ENCODE measurements around the gene CACNA1G. TPM values are rescaled to one million over a fixed set of nuclear protein-coding genes. Genes with fewer than 3 reads are reported as not detected.

Gene CACNA1G
- total RNA-seq, 2 experiments from 2014 or later = 0.06 to 0.10 TPM

DNA sequence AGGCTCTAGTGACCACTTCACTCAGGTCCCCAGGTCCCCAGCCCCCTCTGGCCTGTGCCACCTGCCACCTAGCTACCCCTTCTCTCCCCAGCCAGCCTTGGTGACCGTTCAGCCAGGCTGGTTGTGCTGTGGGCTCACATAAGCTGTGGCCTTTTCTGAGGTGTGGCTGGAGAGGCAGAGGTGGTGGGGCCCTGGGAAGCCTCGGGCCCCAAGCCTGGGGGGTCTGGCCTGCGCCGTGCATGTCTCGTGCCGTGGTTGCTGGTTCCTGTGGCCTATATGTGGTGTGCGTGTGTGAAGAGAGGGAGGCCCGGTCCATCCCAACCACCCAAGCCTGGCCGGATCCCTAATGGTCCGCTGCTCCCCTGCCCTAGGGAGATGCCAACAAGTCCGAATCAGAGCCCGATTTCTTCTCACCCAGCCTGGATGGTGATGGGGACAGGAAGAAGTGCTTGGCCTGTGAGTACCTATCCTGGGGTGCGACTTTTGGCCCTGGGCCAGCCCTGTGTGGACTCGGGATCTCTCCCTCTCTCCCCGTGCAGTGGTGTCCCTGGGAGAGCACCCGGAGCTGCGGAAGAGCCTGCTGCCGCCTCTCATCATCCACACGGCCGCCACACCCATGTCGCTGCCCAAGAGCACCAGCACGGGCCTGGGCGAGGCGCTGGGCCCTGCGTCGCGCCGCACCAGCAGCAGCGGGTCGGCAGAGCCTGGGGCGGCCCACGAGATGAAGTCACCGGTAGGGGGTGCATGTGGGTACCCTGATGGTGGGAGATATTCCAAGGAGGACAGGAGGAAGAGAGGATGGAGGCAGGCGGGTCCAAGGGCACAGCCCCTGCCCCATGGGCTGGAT is 35.9 kb downstream of the CACNA1G start:
- ChIA-PET POLR2A (no interaction called here), CTCF (no interaction called here)

DNA sequence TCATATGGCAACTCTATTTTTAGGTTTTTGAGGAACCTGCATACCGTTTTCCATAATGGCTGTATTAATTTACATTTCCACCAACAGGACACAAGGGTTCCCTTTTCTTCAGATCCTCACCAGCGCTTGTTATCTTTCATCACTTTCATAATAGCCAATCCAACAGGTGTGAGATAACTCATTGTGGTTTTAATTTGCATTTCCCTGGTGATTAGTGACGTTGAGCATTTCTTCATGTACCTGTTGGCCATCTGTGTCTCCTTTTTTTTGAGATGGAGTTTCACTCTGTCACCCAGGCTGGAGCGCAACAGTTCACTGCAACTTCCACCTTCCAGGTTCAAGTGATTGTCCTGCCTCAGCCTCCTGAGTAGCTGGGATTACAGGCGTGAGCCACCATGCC is 38.0 kb downstream of the CACNA1G start:
- ChIA-PET POLR2A (no interaction called here), CTCF (no interaction called here)

DNA sequence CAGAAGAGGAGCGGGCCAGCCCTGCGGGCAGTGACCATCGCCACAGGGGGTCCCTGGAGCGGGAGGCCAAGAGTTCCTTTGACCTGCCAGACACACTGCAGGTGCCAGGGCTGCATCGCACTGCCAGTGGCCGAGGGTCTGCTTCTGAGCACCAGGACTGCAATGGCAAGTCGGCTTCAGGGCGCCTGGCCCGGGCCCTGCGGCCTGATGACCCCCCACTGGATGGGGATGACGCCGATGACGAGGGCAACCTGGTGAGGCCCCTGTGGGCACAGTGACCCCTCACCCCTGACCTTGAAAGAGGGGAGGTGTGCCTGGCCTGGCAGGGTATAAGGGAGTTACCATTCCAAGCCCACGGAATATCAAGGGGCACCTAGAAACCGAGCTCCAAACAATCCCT is 39.1 kb downstream of the CACNA1G start:
- CTCF ChIA-PET = no interaction called here
- POLR2A ChIA-PET = no interaction called here

DNA sequence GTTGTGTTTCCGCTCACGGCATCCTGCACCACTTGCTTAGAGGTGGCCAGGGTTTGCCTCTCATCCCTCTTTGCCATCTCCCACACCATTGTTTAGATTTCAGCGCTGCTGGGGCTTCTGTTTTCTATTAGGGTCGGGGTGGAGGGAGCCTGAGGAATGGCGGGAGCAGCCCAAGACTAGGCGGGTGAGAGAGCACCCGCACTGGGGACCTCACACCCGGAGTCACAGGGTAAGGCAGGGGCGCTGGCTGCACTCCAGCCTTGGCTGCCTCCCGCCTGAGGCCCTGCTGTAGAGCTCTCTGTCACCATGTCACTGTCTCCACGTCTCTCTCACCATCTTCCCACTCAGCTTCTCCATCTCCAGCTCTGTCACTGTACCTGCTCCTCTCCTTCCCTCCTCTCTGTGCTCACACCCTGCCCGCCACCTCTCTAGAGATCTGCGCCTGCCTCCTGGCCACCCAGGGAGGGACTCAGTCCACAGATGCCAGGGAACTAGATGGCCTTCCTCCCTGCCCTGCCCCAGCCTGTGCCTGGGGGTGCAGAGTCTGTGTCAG is 41.4 kb downstream of the CACNA1G start:
- CTCF ChIA-PET = no interaction called here
- POLR2A ChIA-PET = no interaction called here

DNA sequence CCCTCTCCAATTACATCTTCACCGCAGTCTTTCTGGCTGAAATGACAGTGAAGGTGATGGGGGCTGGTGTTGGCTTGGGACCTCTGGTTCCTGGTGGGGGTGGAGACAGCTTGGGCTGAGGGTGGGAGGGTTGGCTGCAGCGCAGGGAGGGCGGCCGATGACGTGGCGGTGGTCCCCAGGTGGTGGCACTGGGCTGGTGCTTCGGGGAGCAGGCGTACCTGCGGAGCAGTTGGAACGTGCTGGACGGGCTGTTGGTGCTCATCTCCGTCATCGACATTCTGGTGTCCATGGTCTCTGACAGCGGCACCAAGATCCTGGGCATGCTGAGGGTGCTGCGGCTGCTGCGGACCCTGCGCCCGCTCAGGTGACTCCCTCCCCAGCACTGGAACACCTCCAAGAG is 42.3 kb downstream of the CACNA1G start:
- ChIA-PET POLR2A (no interaction called here), CTCF (no interaction called here)

DNA sequence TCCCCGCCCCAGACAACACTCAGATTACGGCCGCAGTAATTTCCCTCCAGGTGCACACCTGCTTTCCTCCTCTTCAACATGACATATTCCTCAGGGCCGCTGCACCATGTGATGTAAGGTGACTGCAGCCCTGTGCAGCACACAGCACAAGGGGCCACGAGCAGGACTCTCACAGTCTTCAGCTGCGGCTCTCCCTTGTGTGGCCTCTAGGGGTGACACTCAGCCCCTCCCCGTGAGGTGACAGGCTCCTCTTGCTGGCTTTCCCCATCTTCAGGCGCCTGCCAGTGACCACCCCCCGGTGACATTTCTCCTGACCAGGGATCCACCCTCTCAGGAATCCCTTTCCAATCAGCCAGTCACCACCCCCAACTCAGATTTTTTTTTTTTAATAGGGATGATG is 42.8 kb downstream of the CACNA1G start:
- POLR2A ChIA-PET = no interaction called here
- CTCF ChIA-PET = no interaction called here

DNA sequence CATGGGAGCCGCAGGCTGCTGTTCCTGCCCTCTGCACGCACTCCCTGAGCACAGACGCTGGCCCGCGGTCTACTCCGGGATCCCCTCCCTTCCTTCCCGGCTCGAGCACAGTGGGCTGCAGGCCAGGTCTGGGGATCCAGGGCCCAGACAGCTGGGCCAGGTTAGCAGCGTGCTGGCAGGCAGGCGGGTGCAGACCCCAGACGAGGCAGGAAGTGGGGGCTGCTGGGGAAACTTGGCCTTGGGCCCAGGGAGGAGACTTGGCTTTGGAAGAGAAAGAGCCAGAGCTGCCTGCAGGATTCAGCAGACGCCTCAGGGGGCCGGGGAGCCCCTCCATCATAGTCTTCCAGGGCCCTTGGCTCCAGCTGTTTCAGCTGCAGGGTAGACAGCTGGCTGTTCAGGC is 44.0 kb downstream of the CACNA1G start:
- CTCF ChIA-PET = no interaction called here
- POLR2A ChIA-PET = no interaction called here

DNA sequence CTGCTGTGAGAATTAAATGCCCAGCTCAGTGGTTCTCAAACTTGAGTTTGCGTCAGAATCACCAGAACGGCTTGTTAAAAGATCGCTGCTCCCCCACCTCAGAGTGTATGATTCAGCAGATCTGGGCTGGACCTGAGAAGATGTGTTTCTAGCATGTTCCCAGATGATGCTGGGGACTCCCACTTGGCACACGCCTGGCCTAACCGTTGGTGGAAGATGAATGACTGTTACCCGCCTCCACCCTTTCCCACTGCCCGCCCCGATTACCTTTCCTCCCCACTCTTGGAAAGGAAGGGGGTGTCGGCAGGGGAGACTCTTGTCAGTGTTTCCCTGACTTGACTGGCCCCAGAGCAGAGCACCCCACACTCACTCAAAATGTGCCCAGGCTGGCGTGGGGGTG is 44.9 kb downstream of the CACNA1G start:
- ChIA-PET POLR2A (no interaction called here), CTCF (interaction anchor here (0.9 kb wide), 1 partner anchor 33 kb away, joined by 3 read pairs; no protein-coding TSS in a partner anchor)

DNA sequence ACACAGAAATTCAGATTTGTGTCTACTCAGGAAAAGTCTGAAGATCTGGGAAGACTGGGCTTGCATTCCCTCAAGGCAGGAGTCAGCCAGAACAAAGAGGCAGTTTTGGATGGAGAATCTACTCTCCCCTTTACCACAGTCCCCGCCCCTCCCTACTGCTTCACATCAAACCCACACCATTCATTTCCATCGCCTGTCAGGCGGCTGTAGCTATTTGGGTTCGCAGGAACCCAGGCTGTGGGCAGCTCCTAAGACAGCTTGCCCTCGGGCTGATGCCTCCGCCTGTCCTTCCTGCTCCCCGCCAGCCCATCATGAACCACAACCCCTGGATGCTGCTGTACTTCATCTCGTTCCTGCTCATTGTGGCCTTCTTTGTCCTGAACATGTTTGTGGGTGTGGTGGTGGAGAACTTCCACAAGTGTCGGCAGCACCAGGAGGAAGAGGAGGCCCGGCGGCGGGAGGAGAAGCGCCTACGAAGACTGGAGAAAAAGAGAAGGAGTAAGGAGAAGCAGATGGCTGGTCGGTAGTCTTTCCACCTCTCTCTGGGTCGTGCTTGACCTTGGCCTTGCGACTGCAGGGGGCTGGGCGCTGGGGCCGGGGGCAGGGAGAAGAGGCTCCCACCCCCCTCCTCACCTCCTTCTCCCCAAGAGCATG is 47.1 kb downstream of the CACNA1G start:
- ChIA-PET CTCF (no interaction called here), POLR2A (no interaction called here)

DNA sequence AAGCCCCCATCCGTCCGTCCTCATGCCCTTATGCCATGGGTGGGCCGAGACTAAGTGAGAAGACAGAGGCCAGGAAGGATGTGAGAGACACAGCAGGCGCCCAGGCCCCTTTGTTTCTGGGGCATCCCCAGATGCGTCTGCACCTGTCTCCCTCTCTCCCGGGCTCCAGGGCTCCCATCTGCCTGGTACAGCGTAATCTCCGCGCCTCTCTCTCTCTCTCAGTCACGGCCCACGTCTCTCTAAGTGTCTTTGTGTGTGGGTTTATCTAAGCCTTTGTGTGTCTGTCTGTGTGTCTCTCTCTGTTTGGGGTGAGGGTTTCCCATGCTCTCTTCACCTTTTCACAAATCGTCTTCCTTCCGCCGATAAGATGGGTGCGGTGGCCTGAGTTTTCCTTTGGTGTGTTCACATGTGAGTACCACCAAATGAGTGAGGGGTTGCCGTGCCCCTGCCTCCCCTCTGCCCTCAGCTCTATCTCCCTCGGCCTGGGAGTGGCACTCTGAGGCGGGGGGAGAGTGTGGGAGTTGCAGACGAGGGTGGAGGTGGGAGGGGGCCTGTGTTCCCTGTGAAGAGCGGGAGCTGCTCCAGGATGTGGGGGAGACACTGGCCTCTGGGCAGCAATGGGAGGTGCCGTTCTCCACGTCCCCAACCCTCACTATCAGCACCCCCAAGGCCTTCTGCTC is 48.3 kb downstream of the CACNA1G start:
- POLR2A ChIA-PET = no interaction called here
- CTCF ChIA-PET = no interaction called here

DNA sequence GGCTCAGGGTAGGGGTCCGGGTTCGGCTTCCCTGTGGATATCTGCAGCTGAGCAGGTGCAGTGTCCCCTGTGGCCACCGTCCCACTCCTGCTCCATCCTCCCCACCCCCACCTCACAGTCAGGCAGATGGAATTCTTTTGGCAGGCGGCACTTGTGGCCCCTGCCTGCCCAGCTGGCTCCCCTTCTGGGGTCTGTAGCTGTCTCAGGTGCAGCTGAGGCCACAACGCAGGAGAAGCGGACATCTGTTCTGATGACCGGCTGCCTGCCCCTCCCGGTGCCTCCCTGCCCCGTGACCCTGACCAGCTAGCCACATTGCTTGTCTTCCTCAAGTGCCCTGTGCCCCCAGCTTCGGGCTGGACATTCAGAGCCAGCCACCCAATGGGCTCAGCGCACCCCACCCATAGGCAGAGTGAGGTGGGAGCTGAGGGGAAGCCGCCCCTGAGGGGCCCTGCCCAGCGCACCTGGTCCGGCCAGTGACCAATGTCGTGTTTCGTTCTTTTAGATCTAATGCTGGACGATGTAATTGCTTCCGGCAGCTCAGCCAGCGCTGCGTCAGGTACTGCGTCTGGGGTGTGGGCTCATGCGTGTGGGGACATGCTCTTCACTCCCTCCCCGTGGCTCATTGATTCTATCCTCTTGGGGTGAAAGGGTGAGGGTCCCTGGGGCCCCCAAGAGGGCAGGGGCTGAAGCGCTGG is 49.0 kb downstream of the CACNA1G start:
- POLR2A ChIA-PET = no interaction called here
- CTCF ChIA-PET = interaction anchor here (1.4 kb wide), 1 partner anchor 17 kb away, joined by 4 read pairs; no protein-coding TSS in a partner anchor

DNA sequence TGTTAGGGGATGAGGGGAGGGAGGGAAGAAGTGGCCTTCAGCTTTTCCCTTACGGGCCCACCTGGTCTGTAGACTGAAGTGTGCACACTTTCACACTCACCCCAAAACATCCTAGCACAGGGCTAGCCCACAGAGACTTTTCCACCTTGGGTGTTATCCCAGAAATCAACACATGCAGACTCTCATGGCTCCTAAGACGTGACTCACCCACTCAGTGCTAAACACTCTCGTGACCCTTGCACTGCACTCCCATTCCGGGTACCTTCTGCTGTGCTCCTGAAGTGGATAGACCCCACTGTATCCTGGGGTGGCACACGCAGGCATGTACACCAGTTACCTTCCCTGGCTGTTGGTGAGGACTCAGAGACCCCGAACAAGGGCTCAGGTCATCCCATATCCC is 51.1 kb downstream of the CACNA1G start:
- ChIA-PET POLR2A (no interaction called here), CTCF (no interaction called here)

DNA sequence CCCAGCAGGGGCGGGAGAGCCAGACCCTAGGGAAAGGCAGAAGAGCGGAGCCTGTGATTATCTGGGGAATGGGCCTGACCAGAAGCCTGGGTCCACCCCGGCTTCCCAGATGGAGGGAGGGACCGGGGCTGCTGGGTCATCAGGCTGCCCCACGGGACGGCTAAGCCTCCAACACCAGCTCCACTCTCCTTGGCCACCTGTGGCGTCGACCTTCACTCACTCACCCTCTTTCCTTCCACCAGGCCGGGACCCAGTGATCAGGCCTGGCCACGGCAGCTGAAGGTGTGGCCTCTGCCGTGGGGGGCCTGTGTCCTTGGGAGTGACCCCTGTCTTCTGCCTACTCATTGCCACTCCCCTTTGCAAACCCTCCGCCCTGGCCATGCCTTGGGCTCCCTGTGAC is 51.8 kb downstream of the CACNA1G start:
- ChIA-PET CTCF (no interaction called here), POLR2A (no interaction called here)

DNA sequence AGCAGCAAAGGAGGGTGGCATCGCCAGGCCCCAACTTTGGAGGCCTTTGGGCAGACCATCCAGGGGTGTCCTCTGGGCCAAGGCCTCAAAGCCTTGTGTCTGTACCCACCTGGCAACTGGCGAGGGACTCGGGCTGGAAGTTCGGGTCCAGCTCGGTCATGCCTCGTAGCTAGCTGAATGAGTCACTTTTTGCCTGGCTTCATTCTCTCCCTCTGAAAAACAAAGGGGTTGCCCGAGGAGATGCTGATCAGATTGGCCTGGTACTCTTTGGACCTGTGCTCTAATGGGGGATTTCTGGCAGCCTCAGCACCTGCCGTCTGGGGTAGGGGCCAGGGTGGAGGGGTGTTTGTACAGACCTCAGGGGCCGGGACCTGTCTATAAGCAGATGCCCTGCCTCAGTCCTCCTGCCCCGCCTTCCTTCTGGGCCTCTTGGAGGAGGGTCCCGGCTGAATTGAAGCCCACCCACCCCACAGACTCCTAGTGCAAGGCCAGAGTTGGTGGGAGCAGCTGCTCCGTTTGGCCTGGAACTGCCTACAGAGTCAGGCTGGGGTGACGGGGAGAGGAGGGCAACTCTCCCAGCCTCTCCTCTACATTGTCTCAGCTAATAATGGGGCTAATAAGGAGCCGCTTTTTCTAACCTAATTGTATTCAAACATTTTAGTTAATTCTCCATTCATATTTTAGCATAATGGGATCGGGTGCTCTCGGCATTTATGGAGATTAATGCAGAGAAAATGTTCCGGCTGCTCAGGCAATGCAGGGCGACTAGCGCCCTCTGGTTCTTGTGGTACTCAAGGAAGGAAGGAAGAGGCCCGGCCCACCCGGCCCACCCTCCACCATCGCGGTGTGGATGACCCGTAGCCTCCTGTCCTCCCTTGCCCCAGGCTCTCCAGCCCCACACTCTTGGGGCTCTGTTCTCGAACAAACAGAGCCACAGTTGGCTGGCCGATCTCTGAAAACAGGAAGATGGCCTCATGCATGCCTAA is 52.8 kb downstream of the CACNA1G start:
- CTCF ChIA-PET = no interaction called here
- POLR2A ChIA-PET = no interaction called here

DNA sequence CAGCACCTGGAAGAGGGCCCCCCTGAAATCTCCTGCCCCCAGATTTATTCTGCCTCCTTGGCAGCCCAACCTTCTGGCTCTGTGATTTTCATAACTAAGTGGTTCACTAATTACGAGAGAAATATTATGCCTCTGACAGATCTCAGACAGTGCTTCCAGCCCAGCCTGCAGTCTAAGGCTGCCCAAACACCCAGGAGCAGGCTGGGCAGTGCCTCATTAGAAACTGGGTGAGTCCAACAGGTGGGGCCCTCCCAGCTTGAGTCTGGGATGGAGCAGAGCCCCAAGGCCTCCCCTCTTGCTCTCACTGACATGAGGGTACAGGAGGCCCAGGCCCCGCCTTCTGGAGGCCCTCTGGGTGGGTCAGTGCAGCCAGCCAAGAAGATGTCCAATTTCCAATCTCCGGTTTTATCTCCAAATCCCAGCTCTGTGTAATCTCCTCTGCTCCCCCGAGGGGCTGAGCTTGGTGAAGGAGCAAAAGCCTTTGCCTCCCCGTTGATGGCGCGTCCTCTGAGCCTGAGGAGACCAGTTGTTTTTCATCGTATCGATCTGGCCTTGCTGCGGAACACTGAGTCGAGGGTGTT is 54.0 kb downstream of the CACNA1G start:
- ChIA-PET CTCF (interaction anchor here (0.8 kb wide), 1 partner anchor 61 kb away, joined by 3 read pairs; no protein-coding TSS in a partner anchor), POLR2A (no interaction called here)

DNA sequence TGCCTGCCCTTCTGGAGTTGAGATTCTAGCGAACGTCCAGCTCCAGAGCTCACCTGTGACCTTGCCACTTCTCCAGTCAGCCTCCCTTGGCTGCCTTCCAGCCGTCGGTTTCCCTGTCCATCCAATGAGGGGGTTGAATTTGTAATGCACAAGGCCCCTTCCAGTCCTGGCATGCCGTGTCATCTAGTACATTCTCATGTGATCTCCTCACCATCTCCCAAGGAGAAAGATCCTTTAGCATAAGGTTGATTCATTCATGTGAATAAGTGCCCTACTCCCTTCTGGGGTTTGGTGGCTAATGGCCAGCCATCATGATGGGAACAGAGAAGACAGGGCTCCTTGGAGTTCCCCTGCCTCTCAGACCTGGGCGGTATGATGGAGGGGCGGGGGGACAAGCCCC is 55.3 kb downstream of the CACNA1G start:
- ChIA-PET CTCF (no interaction called here), POLR2A (no interaction called here)

DNA sequence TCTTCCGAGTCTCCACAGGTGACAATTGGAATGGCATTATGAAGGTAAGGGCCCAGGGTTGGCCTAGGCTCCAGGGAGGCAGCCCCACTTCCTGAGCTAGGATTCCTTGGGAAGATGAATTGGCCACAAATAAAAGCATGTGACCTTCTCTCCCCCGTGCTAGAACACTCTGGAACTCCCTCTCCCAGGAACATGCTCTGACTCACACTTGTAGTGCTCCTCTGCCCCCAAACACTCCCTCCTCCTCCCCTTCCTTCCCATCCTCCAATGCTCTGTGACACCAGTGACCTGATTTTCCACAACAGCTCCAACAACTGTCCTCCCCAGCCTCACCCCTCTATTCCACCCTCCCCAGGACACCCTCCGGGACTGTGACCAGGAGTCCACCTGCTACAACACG is 57.8 kb downstream of the CACNA1G start:
- ChIA-PET CTCF (no interaction called here), POLR2A (no interaction called here)

DNA sequence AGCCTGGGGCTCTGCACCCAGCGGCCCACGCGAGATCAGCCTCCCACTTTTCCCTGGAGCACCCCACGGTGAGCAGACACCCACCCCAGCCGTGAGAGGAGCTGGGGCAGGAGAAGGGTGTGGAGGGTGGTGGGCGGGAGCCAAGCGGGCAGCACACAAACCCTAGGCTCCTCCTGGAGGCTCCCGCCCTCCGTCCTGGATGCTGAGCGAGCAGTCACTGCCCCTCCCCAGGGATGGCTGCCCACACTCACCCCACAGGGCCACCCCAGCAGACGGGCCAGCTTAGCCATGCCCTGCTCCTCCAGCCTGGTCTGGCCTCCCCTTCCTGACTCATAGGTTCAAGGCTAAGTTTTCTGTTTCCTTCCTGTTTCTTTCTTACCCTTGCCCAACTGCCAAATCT is 58.4 kb downstream of the CACNA1G start:
- POLR2A ChIA-PET = no interaction called here
- CTCF ChIA-PET = no interaction called here

DNA sequence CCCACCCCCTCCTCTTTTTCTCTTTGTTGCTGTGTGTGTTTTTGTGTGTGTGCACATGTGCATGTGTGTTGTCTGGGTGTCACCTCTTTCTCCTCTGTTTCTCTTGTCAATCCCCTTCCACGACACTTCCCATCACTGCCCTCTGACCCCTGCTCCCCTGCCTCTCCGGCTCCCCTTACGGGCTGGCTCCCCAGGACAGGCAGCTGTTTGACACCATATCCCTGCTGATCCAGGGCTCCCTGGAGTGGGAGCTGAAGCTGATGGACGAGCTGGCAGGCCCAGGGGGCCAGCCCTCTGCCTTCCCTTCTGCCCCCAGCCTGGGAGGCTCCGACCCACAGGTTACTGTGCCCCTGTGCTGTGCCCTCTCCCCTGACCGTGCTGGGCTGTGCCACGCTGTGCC is 59.0 kb downstream of the CACNA1G start:
- ChIA-PET CTCF (interaction anchor here (0.6 kb wide), 1 partner anchor 104 kb away, joined by 3 read pairs; no protein-coding TSS in a partner anchor), POLR2A (no interaction called here)

Data from activated CD8-positive, alpha-beta memory T cell treated with anti-CD3 and anti-CD28 coated beads for 36 hours (primary cell).